GM18508 (cell line): Measurements from ENCODE around the gene SEPTIN2.
"Not testable (repeated sequence)": the region's sequence is repeated elsewhere in the genome, so short reads cannot be mapped to it uniquely, and the experiment has no call there.

Experiments
- ATAC-seq: cut with Tn5 transposase; IDR thresholded peaks from one replicate; pipeline ENCODE4 v1.9.1; 2021; ENCODE audit warnings: moderate number of reproducible peaks; ENCODE audit not compliant: insufficient read depth, unreplicated experiment

SEPTIN2 gene

DNA sequence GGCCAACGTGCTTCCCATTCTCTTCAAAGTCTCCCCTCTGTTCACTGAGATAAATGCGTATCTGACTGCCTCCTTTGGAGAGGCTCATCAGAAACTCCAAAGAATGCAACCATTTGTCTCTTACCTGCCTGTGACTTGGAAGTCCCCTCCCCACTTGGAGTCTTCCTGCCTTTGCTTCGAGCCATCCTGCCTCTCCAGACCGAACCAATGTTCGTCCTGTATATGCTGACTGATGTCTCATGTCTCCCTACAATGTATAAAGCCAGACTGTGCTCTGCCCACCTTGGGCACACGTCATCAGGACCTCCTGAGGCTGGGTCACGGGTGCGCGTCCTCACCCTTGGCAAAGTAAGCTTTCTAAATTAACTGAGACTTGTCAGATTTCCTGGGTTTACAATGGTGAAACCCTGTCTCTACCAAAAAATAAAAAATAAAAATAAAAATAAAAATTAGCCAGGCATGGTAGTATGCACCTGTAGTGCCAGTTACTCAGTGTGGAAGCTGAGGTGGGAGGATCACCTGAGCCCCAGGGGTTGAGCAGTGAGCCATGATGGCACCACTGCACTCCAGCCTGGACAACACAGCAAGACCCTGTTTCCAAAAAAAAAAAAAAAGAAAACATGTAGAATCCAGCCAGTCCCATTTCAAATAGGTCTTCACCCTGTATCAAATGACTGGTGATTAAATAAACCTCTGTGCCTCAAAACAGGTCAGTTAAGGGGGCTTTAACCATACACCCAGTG, 29.2 kb upstream of the SEPTIN2 start:
- no peak for ATAC-seq

DNA sequence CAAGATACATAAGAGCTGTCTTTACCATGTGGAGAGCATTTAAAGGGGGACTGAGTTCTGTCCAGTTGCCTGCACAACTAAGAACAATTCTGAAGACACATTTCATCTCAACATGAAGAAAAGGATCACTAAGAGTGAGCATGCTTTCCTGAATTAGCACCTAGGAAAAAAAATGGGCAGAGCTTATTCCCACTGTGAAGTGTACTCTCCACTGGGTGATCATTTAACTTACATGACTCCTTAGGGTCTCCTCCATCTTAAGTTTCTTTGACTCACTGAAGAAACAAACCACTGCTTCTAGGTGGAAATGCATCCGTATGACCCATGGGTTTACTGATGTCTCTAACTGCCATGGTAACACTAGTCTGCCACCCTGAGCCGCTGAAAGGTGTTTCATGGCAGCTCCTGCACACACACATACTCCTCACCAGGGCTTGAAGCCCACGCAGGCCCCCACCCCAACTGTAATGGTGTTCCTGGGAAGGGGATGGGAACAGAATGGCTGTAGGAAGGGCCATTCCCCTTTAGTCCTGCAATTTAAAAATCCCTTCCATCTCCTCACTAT, 27.3 kb upstream of the SEPTIN2 start:
- ATAC-seq = no peak

DNA sequence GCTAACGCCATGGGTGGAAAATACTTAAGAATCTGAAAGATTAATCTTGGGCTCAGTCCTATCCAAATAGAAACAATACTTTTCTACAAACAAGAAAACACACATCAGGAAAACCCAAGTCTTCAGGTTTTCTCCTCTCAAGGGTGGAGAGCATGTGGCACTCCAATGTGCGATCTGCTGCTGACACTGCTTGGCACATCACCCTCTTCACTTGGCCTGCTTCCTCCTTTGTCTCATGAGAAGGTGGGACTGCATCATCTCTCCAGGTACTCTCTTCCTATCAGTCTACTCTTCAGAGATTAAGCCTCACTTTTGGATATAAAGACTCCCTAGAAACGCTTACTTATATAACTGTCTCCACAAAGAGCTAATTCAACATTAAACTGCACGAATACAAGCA, 26.7 kb upstream of the SEPTIN2 start:
- ATAC-seq = no peak

DNA sequence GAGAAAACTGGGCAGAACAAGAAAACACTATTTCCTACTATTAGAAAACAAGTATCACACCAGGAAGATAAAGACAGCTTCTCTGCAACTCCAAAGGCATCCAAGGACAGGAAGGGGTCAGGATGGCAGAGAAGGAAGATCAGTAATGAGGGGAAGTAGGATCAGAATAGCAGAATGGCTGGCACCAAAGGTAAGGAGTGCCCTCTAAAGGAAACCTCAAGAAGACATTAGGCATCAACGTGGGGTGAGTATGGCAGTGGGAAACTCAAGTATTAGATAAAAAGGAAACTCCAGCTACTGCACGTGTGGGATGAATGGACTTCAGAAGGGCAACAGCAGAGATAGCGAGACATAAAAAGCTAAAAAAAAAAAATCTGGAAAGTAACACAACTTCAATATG, 26.1 kb upstream of the SEPTIN2 start:
- no peak for ATAC-seq

DNA sequence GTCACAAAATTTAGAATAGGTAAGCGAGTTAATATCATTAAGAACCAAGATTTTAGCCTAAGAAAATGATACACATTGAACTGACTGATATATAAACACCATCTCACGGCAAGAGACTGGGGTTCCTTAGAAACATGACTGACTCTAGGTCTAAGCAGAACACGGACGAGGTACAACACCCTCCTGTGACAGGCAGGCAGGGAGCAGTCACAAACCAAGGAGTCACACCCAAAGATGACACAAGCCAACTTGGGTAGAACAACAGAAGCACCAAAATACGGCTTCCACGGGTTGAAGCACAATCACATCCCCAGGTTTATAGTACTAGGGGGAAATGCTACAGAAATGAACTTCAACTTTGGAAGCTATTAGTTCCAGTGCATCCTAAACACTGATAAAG, 24.6 kb upstream of the SEPTIN2 start:
- no peak for ATAC-seq

DNA sequence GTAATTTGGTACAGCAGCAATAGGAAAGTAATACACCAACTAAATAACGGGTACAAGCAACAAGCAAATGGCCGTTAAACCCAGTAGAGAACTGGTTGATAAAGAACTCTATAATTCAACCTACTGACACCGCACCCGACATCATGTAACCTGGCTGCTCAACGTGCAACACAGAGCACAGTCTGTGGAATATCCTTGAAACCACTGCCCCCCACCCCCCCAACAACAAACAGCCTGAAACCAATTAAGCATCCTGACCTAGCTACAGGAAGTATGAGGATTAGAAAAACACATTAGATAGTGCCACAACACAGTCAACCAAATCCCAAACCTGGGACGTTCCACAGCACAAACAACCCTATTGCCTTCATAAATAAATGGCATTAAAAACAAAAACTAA, 23.7 kb upstream of the SEPTIN2 start:
- ATAC-seq = no peak

DNA sequence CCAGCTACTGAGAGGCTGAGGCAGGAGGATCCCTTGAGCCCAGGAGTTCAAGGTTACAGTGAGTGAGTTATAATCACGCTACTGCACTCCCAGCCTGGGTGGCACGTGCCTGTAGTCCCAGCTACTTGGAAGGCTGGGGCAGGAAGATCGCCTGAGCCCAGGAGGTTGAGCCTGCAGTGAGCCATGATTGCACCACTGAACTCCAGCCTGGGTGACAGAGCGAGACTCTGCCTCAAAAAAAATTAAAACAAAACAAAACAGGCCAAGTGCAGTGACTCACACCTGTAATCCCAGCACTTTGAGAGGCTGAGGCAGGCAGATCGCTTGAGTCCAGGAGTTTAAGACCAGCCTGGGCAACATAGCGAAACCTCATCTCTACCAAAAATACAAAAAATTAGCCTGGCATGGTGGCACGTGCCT, 22.3 kb upstream of the SEPTIN2 start:
- not testable (repeated sequence) for ATAC-seq

DNA sequence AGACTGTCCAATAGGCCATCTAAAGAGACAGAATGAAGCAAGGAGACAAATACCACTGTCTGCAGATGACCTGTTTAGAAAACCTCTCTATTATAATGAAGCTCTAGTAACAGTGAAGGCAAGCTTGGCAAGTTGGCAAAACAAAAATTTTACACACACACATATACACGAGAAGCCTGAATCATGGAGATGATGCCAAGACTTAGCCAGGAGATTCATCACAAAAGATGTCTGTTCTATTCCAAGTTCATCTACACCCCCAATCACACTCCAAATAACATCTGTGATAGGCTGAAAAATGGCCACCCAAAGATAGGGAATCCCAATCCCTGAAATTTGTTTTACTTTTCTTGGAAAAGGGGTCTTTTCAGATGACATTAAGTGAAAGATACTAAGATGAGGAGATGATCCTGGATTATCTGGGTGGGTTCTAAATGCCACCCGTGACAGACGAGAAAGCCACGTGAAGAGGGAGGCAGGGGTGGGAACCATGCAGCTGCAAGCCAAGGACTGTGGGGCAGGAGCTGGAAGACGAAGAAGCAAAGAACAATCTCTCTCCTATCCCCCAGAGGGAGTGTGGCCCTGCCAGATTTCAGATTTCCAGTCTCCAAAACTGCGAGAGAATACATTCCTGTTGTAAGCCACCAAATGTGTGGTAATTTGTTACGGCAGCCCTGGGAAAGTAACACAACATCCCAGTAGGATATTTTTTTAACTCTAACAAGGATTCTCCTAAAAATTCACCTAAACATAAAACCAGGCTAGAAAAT, 20.2 kb upstream of the SEPTIN2 start:
- no peak for ATAC-seq

DNA sequence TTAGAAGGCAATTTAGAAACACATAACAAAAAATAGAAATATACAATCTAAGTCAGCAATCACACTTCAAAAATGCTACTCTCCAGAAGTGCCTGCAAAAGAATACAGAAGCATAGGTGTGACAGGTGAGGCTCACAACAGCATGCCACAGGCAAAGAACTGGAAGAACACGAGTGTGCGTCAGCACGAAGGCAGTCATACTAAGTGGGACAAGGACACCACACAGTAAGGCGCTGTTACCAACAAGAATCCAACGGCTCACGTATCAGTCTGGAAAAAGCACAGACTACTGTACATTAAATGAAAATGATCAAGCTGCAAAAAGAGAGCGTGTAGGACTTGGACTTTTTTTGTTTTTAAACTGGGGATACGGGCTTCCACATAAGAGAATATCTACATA, 19.0 kb upstream of the SEPTIN2 start:
- no peak for ATAC-seq

DNA sequence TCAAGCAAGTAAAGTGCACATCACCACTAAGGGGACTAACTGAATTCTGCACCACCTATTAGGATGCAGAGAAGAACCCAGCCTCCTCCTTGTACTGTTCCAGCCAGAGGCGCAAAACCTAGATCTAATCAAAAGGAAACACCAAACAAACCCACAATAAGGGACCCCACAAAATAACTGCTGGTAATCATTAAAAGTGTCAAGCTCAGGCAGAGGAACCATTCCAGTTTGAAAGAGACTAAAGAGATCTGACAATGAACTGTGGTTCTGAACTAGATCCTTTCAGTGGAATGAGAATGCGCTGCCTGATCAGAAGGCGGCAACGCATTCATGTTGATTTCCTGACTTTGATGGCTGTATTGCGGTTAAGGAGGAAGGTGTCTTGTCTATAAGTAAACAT, 17.1 kb upstream of the SEPTIN2 start:
- no peak for ATAC-seq

DNA sequence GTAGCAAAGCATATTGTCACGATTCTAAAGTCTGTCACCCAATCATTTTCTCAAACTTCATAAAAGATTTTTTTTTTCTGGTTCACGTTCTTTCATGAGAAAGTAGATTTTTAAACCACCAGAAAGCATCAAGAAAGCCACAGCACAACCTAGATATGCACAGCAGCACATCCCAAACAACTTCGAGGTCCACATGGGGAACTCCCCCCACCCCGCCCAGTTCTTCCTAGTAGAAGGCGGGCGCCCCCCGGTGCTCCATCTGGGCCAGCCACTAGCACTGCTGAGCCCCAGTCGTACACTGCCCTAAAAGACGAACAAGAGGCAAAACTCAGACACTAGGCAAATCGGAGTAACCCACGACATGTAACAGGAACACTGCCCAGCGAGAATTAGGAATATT, 15.7 kb upstream of the SEPTIN2 start:
- ATAC-seq = no peak

DNA sequence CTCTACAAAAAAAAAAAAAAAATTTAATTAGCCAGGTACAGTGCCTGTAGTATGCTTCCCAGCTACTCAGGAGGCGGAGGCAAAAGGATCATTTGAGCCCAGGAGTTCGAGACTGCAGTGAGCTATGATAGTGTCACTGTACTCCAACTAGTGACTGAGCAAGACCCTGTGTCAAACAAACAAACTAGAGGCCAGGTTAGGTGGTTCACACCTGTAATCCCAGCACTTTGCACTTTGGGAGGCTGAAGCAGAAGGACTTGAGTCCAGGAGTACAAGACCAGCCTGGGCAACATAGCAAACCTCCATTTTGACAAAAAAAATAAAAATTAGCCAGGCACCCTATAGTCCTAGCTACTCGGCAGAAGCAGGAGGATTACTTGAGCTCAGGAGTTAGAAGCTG, 13.6 kb upstream of the SEPTIN2 start:
- no peak for ATAC-seq

DNA sequence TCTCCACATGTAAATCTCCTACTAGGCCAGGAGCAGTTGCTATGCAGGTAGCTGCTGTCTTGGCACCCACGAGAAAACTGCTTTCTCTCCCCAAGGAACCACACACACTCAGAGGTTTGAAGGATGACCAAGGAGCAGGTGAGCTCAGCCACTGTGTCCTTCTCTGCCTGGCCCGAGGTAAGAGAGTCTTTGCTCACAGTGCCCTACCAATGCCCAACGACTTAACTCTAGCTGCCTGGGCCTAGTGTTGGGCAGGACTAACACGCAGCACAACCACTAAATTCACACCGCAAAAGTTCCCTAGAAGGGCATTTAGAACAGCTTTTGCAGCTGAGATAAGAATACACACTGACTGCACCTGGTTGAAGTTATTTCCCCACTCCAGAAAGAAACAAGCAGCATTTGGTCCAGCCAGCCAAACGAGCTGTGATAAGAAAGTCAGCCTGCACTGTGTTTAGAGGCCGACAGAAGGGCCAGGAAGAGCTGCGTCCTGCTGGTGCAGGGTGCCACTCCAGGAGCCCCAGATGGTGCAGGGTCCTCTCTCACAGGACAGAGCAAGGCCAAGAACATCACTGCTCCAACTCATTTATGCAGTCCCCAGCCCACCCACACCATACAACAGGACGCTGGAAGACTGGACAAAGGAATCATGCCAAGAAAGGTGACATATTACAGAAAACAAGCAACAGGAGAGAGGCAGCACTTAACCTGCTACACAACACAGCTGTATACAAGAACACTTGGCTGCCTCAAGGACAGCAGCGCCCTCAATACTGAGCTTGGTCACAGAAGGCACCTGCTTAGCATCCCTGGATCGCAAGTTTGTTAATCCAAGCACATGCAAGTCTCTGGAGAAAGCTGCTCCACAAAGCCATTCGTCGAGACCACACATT, 12.7 kb upstream of the SEPTIN2 start:
- no peak for ATAC-seq

DNA sequence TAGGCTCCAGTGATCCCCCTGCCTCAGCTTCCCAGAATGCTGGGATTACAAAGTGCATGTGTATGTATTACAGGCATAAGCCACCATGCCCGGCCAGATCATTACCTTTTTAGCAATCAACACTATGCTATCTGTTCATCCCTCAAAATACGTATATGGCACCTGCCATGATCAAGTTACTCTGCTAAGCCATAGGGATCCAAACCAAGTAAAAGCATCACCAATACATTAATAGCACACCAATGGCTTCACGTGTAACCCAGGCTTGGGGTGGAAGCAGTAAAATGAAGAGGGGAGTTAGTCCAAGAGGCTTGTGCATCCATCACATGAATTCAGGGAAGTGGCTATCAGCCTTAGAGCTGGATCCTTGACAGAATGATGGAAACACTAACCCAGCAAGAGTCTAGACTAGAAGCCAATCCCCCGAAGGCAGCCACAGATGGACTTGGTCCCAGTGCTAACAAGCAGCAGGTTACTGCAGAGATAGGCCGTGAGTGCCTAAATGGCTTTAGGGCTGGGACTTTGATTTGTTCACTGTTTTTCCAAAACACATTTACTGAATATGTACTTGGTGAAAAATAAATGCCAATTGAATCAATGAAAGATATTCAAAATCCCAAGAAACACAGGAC, 11.6 kb upstream of the SEPTIN2 start:
- ATAC-seq = no peak

DNA sequence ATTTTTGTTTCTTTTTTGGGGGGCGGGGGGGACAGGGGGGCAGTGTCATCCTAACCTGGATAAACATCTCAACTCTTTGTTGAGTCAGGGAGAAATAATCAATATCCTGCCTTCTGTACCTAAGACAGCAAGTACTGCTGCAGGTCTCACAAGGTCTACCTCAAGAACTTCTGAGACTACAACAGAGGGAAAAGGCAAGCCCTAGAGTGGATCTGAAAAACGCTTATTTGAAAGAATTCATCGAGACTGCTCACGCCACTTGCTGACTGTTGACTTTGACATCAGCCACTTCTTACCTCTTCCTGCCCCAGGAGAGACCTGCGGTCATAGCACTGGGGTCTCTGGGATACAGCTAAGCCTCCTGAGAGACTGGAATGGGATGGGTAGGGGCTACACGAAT, 8.7 kb upstream of the SEPTIN2 start:
- no peak for ATAC-seq

DNA sequence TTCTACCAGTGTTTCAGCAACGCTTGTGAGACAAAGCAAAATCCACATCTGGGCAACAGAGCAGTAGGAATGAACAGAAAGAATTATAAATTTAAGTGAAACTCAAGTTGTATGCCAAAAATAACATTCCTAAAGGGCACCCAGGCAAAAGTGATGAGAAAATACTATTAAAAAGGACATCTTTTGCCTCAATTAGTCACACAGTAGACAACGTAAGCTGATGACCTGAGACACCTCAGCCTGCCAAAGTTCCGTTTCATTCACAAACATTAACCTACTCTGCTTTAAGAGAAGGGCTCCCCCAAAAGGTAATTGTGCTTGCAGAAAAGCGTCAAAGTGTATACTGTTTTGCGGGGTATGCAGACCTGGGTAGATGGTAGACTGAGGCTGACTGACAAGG, 7.5 kb upstream of the SEPTIN2 start:
- no peak for ATAC-seq

DNA sequence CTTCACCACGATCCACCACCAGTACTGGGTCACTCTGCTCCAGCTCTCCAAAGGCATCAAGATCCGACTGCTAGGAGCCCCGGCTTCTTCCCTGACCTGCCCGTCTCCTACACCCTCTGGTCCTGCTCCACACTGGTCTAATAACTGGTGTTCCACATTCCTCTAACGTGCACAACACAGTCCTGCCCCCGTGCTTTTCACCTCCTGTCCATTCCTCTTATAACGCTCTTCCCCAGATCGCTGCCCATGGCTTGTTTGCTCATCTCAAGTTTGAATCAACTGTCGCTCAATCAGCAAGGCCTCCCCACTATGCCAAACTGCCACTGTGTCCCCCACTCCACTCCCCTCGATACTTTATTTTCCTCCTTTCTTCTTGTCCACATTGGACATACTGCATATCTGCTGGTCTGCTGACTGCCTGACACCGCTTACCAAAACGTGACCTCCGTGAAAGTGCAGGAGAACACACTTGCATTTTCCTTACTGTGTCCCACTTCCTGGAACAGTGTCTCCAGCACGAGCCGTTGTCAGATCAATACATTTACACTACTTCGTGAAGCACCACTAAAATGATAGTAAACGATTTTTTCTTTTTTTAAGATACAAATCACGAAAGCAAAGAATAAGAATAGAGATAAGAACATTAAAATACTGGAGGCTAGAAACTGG, 6.8 kb upstream of the SEPTIN2 start:
- ATAC-seq = no peak

DNA sequence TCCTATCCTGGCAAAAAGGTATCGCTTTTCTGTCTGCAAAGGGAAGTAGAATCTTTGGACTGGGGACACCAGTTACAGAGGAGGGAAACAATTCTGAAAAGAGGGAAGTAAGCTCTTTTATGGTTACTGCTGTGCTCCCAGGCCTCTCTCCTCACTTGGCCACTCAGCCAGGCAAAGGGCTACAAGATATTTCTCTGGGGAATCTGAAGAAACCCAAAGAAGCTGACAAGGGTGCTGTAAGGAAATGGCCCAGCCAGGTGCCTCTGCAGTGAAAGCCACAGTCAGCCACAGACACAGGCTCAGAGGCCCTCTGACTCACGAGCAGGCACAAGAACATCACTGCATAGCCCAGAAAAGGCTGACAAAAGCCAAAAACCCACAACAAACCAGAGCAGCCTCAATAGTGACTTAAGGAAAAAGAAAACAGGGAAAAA, 6.0 kb upstream of the SEPTIN2 start:
- ATAC-seq = no peak

DNA sequence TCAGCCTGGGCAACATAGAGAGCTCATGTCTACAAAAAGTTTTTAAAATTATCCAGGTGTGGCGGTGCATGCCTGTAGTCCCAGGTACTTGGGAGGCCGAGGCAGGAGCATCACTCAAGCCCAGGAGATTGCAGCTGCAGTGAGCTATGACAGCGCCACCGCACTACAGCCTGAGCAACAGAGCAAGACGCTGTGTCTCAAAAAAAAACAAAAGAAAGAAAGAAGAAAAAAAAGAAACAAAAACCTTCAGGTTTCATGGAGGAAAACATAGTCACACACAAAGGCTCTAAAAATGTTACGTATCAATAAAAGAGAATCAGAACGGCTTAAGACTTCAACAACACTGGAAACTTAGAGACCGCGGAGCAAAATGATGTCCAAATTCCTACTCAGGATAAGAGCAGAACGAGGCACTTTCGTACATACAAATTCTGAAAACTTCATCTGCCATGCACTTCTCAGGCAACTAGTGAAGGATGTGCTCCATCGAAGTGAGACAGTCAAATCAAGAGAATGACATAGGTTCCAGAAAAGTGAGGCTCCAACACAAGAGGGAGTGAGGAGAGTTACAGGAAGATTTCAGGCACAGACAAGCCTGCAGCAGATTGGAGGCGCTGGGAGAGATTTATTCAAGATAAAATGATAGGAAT, 4.7 kb upstream of the SEPTIN2 start:
- no peak for ATAC-seq
